Esophagus mucosa (tissue), 1 donor: ENCODE data around the gene DNAH10. TPM values are rescaled to one million over a fixed set of nuclear protein-coding genes. Genes with fewer than 3 reads are reported as not detected.

Experiments
- ATAC-seq: fragments of 200-7000 bp; cut with Tn5 transposase; one replicate; pipeline ENCODE4 v1.9.1; 2020
- total RNA-seq: library from RNA; stranded (reverse); gene quantifications from one replicate; pipeline ENCODE4 v1.2.4, GENCODE V29; 2023
- donor health status: DM: yes; HTN: yes; CAD: no.

Gene DNAH10
- total RNA-seq, 1 donor from 2014 or later = 0.12 TPM

DNA sequence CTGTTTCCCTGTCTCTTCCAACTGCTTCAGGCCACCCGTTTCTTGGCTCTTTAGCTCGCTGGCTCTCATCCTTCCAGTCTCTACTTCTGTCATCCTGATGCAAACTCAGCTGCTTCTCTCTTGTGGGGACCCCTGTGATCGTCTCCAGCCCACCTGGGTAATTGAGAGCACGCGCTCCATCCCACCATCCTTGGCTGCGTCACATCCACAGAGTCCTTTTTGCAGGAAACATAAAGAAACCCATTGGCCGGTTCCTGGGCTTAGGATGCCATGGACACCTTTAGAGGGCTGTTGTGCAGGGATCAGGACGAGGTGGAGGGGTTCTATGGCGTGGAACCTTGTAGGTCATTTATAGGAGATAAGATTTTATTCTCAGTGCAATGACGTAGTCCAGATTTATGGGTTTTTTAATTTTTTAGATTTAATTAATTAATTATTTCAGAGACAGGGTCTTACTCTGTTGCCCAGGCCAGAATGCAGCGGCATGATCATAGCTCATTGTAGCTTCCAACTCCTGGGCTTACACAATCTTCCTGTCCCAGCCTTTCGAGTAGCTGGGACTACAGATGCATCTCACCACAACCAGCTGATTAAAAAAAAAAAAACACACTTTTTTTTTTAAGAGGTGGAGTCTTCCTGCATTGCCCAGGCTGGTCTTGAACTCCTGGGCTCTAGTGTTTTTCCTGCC lies 127.9 kb downstream of the DNAH10 start:
- ATAC-seq = no peak

DNA sequence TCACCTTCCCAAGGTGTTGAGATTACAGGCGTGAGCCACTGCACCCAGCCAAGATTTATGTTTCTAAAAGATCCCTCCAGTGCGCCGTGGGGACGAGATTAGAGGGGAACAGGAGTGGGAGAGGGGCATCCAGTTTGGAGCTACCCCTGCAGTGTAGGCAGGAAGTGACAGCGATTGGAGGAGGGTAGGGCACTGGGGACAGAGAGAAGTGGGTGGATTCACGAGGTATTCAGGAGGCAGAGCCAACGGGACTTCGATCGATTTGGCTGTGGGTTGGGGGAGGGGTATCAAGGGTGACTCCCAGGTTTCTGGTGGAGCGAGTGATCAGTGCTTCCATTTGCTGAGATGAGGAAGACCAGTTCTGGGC lies 128.4 kb downstream of the DNAH10 start:
- no peak for ATAC-seq

DNA sequence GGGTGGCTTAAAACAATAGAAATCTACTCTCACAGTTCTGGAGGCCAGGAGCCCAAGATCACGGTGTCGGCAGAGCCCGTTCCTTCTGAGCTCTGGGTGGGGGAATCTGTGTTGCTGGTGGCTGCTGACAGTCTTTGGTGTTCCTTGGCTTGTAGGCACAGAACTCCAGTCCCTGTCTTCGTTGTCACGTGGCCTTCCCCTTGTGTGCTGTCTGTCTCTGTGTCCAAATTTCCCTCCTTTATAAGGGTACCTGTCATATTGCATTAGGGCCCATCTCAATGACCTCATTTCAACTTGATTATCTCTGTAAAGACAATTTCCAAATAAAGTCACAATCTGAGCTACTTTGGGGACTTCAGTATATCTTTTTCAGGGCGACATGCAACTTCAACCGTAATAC lies 128.9 kb downstream of the DNAH10 start:
- ATAC-seq = no peak

DNA sequence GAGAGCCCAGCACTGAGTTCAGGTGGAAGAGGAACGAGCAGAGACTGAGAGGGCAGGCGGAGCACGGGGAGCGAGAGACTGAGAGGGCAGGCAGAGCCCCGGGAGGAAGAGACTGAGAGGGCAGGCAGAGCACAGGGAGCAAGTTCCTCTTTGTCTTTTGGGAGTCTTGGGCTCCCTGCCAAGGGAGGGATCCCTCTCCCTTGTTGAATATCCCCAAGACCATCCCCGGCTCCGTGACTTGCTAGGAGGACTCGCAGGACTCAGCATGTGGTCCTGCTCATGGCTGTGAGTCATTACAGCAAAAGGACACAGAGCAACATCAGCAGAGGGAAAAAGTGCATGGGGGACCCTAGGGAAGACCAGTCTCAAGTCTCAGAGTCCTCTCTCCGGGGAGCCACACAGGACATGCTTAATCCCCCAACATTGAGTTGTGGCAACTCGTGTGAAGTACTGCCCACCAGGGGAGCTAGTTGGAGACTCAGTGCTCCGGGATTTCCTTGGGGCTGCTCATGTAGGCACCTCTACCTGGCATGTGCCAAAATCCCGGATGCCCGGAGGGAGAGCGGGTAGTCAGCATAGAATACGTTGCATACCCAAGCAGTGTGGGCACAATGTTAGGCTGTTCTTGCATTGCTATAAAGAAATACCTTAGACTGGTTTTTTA lies 129.5 kb downstream of the DNAH10 start:
- no peak for ATAC-seq

DNA sequence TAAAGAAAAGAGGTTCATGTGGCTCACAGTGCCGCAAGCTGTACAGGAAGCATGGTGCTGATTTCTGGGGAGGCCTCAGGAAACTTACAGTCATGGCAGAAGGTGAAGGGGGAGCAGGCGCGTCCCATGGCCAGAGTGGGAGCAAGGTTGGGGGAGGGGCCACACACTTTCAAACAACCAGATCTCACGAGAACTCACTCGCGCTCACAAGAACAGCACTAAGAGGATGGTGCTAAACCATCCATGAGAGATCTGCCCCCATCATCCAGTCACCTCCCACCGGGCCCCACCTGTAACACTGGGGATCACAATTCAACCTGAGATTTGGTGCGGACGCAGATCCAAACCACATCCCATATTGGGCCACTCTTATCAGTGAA lies 130.1 kb downstream of the DNAH10 start:
- no peak for ATAC-seq

DNA sequence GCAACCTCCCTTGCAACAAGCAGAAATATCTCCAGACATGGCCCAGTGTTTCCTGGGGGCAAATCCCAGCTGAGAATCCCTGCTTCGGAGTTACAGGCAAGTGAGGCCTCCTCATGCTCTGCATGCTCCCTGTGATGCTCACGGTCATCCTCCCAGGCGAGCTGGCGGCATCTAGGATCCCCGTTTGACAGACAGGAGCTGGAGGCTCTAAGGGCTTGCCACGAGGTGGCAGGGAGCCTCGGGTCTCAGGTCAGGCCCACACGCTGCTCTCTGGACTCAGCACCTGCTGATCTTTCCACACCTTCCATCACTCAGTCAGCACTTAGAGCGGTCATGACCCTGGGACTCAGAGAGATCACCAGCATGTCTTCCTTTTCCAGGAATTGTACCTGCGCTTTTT lies 130.8 kb downstream of the DNAH10 start:
- ATAC-seq = no peak

DNA sequence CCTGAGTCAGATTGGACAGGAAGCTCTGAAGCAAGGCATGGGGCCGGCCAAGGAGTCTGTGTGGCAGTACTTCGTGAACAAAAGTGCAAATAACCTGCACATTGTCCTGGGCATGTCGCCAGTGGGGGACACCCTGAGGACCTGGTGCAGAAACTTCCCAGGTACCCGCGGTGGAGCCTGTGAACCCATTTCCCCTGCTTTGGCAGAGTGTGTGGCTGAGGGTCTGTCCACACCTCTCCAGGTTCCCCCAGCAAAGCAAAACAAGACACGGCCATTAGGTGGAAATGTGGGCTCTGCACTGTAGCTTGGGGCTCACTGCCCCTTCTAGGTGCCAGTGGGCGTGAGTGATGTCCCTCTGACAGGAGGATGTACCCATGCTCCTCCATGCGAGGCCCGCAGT lies 131.2 kb downstream of the DNAH10 start:
- no peak for ATAC-seq

DNA sequence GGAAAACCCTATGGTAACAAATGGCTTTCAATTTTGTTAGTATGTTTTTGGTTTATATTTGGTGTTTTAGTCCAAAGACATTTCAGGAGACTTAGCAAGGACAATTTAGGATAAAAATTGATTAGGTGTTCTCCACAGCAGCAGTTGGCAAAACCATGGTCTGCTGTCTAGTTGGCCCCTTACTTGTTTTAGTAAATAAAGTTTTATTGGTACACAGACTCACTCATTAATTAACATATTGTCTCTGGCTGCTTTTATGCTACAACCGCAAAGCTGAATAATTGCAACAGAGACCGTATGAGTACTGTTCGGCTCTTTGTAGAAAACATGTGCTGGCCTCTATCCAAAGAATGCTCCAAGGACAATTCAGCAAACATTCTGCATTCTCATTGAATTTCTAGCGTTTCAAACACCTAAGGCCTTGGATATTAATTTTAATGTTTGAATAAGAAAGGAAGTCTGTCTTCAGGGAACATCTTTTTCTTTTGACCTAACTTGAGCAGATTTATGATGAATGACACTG lies 132.8 kb downstream of the DNAH10 start:
- no peak for ATAC-seq

DNA sequence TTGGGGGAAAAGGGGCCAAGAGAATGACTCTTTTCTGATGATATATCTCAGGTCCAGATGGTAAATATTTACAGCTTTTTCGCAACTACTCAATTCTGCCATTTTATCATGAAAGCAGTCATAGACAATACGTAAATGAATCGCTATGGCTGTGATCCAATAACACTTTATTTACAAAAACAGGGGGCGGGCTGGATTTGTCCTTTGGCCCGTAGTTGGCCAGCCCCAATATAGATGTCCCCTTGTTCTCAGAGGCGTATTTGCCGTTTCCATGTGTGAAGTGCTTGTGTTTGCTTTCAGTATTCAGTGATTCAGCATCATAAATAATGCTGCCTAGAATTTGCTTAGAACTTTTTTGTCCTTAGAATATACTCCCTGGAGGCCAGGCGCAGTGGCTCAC lies 133.3 kb downstream of the DNAH10 start:
- ATAC-seq = no peak

DNA sequence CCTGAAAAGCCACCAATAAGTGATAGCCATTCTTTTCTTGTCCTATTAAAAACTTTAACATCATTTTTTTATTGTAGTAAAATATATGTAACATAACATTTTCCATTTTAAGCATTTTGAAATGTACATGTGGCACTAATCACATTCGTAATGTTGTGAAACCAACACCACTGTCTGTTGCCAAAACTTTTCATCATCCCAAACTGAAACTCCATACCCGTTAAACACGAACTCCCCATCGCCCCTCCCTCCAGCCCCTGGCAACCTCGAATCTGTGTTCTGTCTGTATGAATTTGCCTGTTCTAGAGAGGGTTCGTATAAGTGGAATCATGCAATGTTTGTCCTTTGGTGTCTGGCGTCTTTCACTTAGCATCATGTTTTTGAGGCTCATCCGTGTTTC lies 134.7 kb downstream of the DNAH10 start:
- ATAC-seq = no peak

DNA sequence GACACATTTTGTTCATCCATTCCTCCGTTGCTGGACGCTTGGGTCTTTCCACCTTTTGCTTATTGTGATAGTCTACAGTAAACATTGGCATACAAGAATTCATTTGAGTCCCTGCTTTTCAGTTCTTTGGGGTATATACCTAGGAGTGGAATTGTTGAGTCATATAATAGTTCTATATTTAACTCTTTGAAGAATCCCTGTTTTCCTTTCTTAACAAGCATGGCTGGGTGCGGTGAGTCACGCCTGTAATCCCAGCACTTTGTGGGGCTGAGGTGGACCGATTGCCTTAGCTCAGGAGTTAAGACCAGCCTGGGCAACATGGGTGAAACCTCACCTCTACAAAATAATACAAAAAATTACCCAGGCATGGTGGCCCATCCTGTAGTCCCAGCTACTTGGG lies 135.1 kb downstream of the DNAH10 start:
- no peak for ATAC-seq

DNA sequence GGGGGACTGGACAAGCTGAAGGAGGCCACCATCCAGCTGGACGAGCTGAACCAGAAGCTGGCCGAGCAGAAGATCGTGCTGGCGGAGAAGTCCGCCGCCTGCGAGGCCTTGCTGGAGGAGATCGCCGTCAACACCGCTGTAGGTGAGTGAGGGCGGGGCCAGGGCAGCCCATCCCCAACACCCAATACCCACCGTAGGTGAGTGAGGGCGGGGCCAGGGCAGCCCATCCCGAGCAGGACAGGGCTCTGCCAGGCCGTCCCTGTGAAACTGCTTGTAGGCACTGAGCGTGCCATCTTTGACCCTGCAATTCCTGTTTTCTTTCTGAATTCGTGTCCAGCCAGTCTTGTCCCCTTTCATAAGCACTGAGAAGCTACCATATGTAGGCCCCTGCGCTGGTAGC lies 136.6 kb downstream of the DNAH10 start:
- no peak for ATAC-seq

DNA sequence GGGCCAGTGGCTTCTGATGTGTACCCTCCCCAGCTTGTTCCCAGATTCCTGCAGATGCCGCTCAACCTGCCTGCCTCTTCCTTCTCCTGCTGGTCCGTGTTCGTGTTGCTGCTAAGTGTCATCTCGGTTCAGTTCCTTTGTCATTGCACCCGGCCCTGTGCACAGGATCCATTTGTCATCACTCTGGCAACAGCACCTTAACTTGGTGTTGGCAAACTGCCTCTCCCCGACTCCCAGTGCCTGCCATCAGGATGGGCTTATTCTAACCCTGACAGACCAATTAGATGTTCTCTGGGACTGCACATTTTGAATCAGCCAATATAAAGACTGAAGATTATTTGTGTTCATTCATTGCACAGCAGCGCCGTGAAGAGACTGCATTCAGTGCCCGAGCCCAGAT lies 137.3 kb downstream of the DNAH10 start:
- ATAC-seq = no peak

DNA sequence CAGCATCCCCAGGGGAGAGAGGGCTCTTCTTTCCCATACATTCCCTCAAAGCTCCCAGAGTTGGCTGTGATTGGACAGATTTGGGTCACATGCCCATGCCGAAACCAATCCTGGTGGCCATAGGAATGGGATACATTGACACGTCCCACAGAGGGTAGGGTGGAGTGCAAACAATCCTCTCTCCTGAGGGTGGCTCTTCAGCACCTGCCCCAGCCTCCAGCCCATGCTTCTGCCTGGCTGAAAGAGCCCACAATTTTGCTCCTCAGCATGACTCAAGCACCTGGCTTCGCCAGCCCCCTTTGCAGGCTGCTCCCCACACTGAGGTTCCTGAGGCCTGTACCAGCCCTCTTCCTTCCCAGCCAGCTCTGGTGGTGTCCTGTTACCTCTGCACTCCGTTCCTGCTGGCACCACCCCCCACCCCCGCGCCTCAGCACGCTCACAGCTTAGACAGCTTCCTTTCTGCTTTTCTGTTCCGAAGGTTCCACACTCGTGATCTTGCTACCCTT lies 138.8 kb downstream of the DNAH10 start:
- no peak for ATAC-seq

DNA sequence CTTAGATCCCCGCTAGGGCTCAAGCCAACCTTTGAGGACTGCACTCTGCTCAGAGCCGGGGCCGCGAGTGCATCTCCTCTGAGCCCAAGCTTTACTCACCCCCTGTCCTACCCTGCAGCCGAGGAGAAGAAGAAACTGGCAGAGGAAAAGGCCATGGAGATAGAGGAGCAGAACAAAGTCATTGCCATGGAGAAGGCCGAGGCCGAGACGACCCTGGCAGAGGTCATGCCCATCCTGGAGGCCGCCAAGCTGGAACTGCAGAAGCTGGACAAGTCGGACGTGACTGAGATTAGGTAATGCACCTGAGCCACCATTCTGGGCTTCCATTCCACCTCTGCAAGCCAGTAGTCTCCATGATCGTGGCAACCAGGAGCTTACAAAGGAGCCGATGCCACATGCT lies 140.7 kb downstream of the DNAH10 start:
- no peak for ATAC-seq

DNA sequence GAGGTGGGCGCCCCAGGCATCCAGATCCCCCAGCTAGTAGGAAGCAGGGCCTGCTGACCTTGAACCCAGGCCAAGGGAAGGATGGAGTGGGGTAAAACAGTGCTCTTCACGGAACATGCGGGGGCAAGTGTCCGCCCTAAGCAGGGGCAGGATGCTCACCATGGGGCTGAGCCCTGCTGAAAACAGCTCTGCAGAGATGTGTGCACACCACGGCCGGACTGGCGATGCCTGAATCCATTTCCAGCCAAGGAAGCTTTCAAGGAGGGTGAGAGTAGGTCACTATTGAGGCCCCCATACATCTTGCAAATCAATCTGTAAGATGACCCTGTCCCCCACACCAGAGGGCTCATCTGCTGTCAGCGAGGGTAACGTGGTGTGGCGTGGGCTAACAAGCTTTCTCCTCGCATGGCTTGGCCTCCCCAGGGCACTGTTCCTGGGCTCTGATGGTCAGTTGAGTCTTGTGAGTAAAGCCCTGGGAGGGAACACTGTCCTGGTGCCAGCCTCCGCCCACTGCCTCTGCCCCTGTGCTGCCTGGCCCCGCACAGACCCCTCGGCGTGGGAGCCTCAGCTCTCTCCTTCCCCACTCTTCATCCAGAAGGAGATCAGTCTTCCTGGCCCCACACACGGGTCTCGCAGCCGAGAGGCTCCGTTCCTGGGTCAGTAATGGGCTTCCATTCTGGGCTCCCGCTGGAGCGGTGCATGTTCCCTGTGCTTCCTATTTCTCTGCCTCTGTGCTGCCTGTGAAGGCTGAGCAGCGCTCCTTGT lies 141.4 kb downstream of the DNAH10 start:
- no peak for ATAC-seq

DNA sequence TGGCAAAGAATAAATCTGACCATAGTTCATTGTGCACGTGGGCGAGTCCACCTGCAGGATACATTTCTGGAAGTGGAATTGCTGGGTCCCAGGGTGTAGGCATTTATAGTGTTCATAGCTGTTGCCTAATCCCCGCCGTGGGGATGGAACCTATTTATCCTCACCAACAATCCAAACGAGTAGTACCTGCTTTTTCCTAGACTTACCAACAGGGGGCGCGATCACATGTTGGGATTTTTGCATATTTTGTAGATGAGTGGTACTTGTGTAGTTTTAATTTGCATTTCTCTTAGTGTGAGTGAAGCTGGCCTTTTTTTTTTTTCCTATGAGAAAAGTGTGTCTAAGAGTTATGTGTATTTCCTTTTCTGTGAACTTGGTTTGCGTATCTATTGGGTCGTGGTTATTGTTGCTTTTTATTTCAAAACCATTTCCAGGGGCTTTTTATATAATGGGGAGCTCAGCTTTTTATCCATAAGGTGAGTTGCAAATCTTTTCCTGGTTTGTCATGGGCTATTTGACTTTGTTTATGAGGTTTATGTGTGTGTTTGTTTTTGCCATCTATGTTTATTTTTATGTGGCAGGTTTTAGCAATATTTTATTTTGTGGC lies 143.3 kb downstream of the DNAH10 start:
- ATAC-seq = peak; percentile 55

DNA sequence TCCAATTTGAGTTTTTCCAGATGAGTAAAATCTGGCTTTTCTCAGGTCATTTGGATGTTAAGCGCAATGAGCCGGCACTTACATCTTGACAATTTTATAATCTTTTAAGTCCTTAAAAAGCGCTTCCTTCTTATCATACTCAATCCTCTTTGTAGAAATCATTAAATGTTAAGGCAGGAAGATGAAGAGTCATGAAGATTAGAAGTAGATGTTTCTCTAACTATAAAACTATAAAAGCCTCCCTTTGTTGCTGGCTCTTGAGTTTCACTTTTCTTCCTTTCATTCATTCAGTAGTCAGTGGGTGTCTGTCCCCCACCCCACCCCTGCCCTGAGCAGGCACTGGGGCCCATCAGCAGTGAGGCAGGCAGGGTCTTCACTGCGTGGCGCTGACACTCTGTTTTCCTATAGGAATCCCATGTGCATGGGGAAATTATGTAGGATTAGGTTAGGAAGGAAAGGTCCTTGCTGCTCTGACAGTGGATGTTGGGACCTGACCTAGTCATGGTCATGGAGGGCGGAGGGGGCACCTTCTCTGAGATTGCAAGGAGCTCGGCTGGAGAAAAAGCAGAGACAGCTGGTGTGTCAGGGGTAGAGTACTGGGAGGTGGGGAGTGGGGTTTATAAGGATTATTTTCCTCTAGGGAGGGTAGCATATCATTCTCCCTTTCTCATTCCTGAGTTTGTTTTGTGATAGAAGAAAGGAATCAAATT lies 144.8 kb downstream of the DNAH10 start:
- no peak for ATAC-seq

DNA sequence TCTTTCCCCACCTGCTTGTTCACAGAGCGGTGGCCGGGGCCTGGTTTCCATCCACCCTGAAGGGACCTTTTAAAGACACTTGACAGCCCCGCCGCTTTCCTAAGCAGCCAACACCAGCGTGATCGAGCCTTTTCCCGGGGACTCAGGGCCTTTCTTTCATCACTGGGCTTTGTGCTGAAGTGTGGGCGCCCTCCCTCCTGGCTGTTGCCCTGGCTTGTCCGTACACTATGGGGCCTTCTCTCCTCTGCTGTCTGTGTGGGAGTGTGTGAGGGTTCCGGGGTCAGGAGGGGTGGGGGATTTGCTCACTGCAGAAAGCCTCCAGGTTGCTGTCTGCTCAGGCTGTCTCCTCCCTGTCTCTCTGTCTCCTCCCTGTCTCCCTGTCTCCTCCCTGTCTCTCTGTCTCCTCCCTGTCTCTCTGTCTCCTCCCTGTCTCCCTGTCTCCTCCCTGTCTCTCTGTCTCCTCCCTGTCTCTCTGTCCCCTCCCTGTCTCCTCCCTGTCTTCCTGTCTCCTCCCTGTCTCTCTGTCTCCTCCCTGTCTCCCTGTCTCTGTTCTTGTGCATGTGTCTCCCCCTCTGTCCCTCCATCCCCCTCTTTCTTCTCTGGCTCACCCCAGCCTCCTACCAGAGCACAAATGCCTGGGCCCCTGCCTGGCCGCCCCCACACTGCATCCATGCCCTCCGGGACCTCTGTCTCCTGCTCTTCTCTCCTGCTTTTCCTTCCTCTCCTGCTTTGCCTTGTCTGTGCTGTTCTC lies 145.8 kb downstream of the DNAH10 start:
- peak; percentile 42 for ATAC-seq

DNA sequence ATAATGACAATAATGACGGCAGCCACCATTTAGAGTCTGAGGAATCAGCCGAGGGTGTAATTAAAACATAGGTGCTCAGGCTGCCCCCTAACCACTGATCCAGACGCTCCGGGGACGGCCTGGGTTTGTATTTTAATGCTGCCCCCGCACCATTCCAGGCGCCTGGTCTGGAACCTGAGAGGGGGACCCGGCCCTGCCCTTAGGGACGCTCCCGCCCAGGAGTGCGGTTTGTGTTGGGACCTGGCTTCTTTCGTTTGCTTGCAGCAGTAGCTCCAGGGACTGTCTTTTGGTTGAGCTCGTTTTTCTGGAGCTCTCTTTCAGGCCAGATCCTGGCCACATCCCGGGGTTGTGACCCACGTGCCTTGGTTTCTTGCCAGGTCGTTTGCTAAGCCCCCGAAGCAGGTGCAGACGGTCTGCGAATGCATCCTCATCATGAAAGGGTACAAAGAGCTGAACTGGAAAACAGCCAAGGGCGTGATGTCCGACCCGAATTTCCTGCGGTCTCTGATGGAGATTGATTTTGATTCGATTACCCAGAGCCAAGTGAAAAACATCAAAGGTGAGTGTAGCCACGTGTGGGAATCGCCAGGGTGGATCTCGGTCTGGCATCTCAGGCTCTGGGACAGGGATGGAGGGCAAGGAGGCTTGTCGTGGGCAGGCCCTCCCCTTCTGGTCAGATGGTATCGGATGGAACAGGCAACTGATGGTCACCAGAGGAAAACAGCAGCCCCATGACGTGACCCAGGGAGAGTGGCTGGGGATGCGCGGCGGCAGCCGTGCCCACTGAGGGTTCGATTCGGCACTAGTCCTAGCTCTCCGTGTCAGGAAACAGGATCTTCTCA lies 147.0 kb downstream of the DNAH10 start:
- ATAC-seq = no peak

DNA sequence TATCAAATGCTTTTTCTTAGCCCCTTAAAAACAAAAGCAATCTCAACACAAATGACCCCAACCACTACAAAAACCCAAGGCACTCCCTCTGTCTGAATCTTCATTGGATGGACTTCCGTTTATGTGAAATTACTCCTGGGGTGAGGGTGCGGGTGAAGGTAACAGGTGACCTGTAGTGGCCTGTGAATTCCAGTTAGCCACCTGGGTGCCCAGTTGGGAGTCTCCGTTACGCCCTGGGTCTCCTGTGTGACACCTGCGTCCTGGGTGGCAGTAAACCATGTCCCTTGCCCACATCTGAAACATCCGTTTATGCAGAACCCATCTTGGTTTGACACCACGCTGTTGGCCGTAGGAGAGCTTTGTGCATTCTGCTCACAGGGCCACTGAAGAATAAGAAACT lies 148.0 kb downstream of the DNAH10 start:
- no peak for ATAC-seq
